Mesenchymal stem cell (in vitro differentiated cells and primary cell): ENCODE data around the gene TTYH3.

Experiments used
- DNase-seq: peaks from one replicate; pipeline ENCODE4 v3.0.0-alpha.2; 2013
- H2AFZ ChIP-seq: one replicate; pipeline ENCODE4 v1.6.1; 2013; ENCODE audit warnings: low read depth, mild to moderate bottlenecking, control low read depth, inconsistent platforms, low read length, moderate library complexity
- H2AK5ac ChIP-seq: 2 replicates; pipeline ENCODE4 v1.6.1; 2013; ENCODE audit warnings: low read length, moderate library complexity, mild to moderate bottlenecking, inconsistent platforms; ENCODE audit not compliant: severe bottlenecking
- H2BK120ac ChIP-seq: one replicate; pipeline ENCODE4 v1.6.1; 2013; ENCODE audit warnings: low read depth, mild to moderate bottlenecking, inconsistent platforms, low read length, moderate library complexity
- H2BK12ac ChIP-seq, 2 experiments: one replicate each; pipeline ENCODE4 v1.6.1; 2013; ENCODE audit warnings: inconsistent platforms in 2 of 2, low read length in 2 of 2, mild to moderate bottlenecking in 2 of 2, moderate library complexity in 2 of 2, control low read depth in 1 of 2
- H2BK15ac ChIP-seq: one replicate; pipeline ENCODE4 v1.6.1; 2013; ENCODE audit warnings: mild to moderate bottlenecking, low read depth, inconsistent platforms; ENCODE audit not compliant: poor library complexity, severe bottlenecking
- H2BK5ac ChIP-seq: 2 replicates; pipeline ENCODE4 v1.6.1; 2013; ENCODE audit warnings: low read depth, mild to moderate bottlenecking, low read length, control low read depth, inconsistent platforms; ENCODE audit not compliant: poor library complexity, severe bottlenecking
- H3K14ac ChIP-seq, 2 experiments: one replicate each; pipeline ENCODE4 v1.6.1; 2013; ENCODE audit warnings: inconsistent platforms in 2 of 2, low read length in 2 of 2, control low read depth in 1 of 2, mild to moderate bottlenecking in 1 of 2, moderate library complexity in 1 of 2
- H3K18ac ChIP-seq, 2 experiments: one replicate each; pipeline ENCODE4 v1.6.1; 2013; ENCODE audit warnings: inconsistent platforms in 2 of 2, low read length in 2 of 2, control low read depth in 1 of 2, low read depth in 1 of 2, mild to moderate bottlenecking in 1 of 2
- H3K23ac ChIP-seq, 2 experiments: one replicate each; pipeline ENCODE4 v1.6.1; 2013; ENCODE audit warnings: inconsistent platforms in 2 of 2, low read length in 2 of 2, mild to moderate bottlenecking in 2 of 2, moderate library complexity in 2 of 2, control low read depth in 1 of 2
- H3K27ac ChIP-seq: 2 replicates; pipeline ENCODE4 v1.5.1; 2013; ENCODE audit warnings: mild to moderate bottlenecking, moderate library complexity, low read length, control low read depth, inconsistent platforms; ENCODE audit not compliant: poor library complexity, severe bottlenecking
- H3K27me3 ChIP-seq, 2 experiments: 2 replicates each; pipeline versions ENCODE4 v1.6.1 to v1.7.0; 2013; ENCODE audit warnings: low read length in 2 of 2, mild to moderate bottlenecking in 2 of 2, moderate library complexity in 2 of 2, control low read depth in 1 of 2, inconsistent platforms in 1 of 2; ENCODE audit not compliant: control insufficient read depth in 1 of 2, insufficient read depth in 1 of 2
- H3K36me3 ChIP-seq, 2 experiments: 2 replicates each; pipeline versions ENCODE4 v1.6.1 to v1.7.0; 2013; ENCODE audit warnings: low read length in 2 of 2, control low read depth in 1 of 2, inconsistent platforms in 1 of 2, low read depth in 1 of 2, mild to moderate bottlenecking in 1 of 2; ENCODE audit not compliant: insufficient read depth in 2 of 2, control insufficient read depth in 1 of 2
- H3K4ac ChIP-seq, 2 experiments: one replicate each; pipeline ENCODE4 v1.6.1; 2013; ENCODE audit warnings: inconsistent platforms in 2 of 2, low read length in 2 of 2, mild to moderate bottlenecking in 2 of 2, moderate library complexity in 2 of 2, control low read depth in 1 of 2, low read depth in 1 of 2
- H3K4me1 ChIP-seq: 2 replicates; pipeline ENCODE4 v1.6.1; 2013; ENCODE audit warnings: low read depth, low read length, control low read depth; ENCODE audit not compliant: control insufficient read depth, insufficient read depth
- H3K4me2 ChIP-seq: 2 replicates; pipeline ENCODE4 v1.6.1; 2013; ENCODE audit warnings: low read length, mild to moderate bottlenecking, inconsistent platforms; ENCODE audit not compliant: poor library complexity, severe bottlenecking
- H3K4me3 ChIP-seq, 2 experiments: 2 replicates each; pipeline versions ENCODE4 v1.5.1 to v1.7.0; 2013; ENCODE audit warnings: low read length in 2 of 2, mild to moderate bottlenecking in 2 of 2, control low read depth in 1 of 2, low read depth in 1 of 2; ENCODE audit not compliant: insufficient read depth in 1 of 2
- H3K79me1 ChIP-seq: replicated peaks from 2 replicates; pipeline ENCODE4 v1.6.1; 2013; ENCODE audit warnings: mild to moderate bottlenecking, control low read depth, low read length, inconsistent platforms; ENCODE audit not compliant: poor library complexity, severe bottlenecking
- H3K9ac ChIP-seq: 2 replicates; pipeline ENCODE4 v1.7.0; 2013; ENCODE audit warnings: mild to moderate bottlenecking, low read length, moderate library complexity
- H3K9me3 ChIP-seq: 2 replicates; pipeline ENCODE4 v1.7.0; 2013; ENCODE audit warnings: mild to moderate bottlenecking, low read length; ENCODE audit not compliant: control insufficient read depth
- H4K8ac ChIP-seq: one replicate; pipeline ENCODE4 v1.6.1; 2013; ENCODE audit warnings: inconsistent platforms, mild to moderate bottlenecking, low read length, moderate library complexity
- H4K91ac ChIP-seq: one replicate; pipeline ENCODE4 v1.6.1; 2013; ENCODE audit warnings: mild to moderate bottlenecking, low read length, inconsistent platforms
- WGBS: methylation state at CpG from one replicate; pipeline ENCODE4 v1.1.7; 2013; ENCODE audit warnings: mixed read lengths; 5-methylcytosine and 5-hydroxymethylcytosine counted together

Gene TTYH3

DNA sequence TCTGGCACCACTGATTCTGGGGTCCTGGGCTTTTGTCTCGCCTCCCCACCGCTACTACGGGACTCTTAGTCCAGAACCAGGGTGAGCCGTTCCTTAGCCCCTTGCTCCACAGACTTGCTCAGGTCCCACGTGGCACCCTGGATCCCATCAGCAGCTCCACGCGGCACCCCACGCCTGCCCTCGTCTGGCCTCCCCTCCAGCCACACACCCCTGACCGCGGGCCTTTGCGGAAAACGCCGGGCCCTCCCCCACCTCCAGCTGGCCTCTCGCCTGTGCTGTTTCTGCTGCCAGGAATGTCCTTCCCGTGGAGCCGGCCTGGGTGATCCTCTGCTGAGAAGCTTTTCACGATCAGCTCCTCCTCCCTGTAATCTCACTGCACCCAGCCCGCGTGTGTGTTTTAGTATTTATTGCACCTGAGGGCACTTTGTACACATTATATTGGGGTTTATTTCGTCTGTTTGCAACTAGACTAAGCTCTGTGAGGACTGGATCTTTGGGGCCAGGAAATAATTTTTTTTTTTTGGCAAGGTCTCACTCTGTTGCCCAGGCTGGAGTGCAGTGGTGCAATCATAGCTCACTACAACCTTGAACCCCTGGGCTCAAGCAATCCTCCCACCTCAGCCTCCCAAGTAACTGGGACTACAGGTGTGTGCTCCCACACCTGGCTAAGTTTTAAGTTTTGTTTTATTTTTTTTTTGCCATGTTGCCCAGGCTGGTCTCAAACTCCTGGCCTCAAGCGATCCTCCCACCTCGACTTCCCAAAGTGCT lies 10.5 kb upstream of the TTYH3 start:
- H3K9me3 ChIP-seq = no peaks in the 10 kb centered on the region

DNA sequence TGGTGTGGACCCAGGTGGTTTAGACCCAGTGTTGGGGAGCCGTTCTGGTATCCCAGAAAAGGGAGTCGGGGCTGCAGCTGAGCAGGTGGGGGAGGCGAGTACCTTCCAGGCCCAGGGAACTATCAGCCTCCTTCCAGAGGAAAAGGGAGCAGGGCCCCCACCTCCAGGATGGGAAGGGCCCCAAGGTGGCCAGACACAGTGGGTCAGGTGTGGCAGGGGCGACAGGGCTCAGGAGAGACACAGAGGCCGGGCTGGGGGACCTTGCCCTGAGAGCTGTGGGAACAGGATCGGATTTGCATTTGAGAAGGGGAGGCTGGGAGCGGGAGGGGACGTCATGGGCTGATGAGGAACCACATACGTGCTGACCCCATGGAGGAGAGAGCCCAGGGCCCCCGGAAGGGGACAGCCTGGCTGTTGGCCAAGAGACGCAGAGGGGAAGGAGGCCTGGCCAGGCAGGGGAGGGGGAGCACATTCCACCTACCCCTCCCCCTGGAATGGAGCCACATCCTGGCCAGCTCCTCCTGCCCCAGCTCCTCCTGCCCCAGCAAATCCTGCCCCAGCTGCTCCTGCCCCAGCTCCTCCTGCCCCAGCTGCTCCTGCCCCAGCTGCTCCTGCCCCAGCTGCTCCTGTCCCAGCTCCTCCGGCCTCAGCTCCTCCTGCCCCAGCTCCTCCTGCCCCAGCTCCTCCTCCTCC lies 9.7 kb upstream of the TTYH3 start:
- no peak overlapping the region for H3K4me3 ChIP-seq
- peak overlapping the region in 1 of 2 experiments; percentile 23 for H3K14ac ChIP-seq
- 44% methylated on average over 12 of the region's 12 CpGs for WGBS
- no peaks in the 10 kb centered on the region for H3K36me3 ChIP-seq
- peak overlapping the region; percentile 46 to 75 for H3K4ac ChIP-seq
- peak overlapping the region; percentile 63 to 73 for H3K18ac ChIP-seq
- H3K23ac ChIP-seq = no peak overlapping the region
- H4K8ac ChIP-seq = peak overlapping the region; percentile 92
- no peak overlapping the region for H3K4me2 ChIP-seq
- peak overlapping the region; percentile 78 for H2BK120ac ChIP-seq
- H2AFZ ChIP-seq = no peak overlapping the region
- peak overlapping the region; percentile 64 for H3K27ac ChIP-seq
- peak overlapping the region; percentile 34 for H4K91ac ChIP-seq
- H3K79me1 ChIP-seq = peaks cover 4% of the 10 kb centered on the region
- DNase-seq = peak; percentile 63
- H2BK12ac ChIP-seq = peak overlapping the region; percentile 64 to 85
- peak overlapping the region; percentile 55 for H2BK15ac ChIP-seq
- no peaks in the 10 kb centered on the region for H3K9me3 ChIP-seq
- peak overlapping the region; percentile 29 for H2AK5ac ChIP-seq
- H3K4me1 ChIP-seq = peaks cover 54% of the 10 kb centered on the region
- no peak overlapping the region for H3K9ac ChIP-seq
- peak overlapping the region; percentile 39 for H2BK5ac ChIP-seq
- peaks cover 0 to 2% of the 10 kb centered on the region in 2 experiments for H3K27me3 ChIP-seq

More for the DNA sequence above, 10.5 kb upstream of the TTYH3 start:
- H3K27me3 ChIP-seq = peaks cover 0 to 5% of the 10 kb centered on the region in 2 experiments
- peak overlapping the region; percentile 61 to 91 for H3K18ac ChIP-seq
- no peak overlapping the region for H3K4me2 ChIP-seq
- peak; percentile 76 for DNase-seq
- peak overlapping the region; percentile 84 for H4K91ac ChIP-seq
- peak overlapping the region; percentile 69 for H2BK120ac ChIP-seq
- H3K4me3 ChIP-seq = no peak overlapping the region
- H2BK5ac ChIP-seq = no peak overlapping the region
- WGBS = 37% methylated on average over 18 of the region's 23 CpGs
- H3K79me1 ChIP-seq = peaks cover 4% of the 10 kb centered on the region
- H2AFZ ChIP-seq = peak overlapping the region; percentile 47
- H3K23ac ChIP-seq = no peak overlapping the region
- H2AK5ac ChIP-seq = peak overlapping the region; percentile 77
- peak overlapping the region in 1 of 2 experiments; percentile 37 for H3K4ac ChIP-seq
- peak overlapping the region; percentile 57 to 91 for H2BK12ac ChIP-seq
- H4K8ac ChIP-seq = peak overlapping the region; percentile 66
- H3K36me3 ChIP-seq = peaks cover 0 to 3% of the 10 kb centered on the region in 2 experiments
- H3K14ac ChIP-seq = no peak overlapping the region
- H3K4me1 ChIP-seq = peaks cover 54% of the 10 kb centered on the region
- H3K27ac ChIP-seq = peak overlapping the region; percentile 64
- peak overlapping the region; percentile 54 for H3K9ac ChIP-seq
- H2BK15ac ChIP-seq = peak overlapping the region; percentile 55

DNA sequence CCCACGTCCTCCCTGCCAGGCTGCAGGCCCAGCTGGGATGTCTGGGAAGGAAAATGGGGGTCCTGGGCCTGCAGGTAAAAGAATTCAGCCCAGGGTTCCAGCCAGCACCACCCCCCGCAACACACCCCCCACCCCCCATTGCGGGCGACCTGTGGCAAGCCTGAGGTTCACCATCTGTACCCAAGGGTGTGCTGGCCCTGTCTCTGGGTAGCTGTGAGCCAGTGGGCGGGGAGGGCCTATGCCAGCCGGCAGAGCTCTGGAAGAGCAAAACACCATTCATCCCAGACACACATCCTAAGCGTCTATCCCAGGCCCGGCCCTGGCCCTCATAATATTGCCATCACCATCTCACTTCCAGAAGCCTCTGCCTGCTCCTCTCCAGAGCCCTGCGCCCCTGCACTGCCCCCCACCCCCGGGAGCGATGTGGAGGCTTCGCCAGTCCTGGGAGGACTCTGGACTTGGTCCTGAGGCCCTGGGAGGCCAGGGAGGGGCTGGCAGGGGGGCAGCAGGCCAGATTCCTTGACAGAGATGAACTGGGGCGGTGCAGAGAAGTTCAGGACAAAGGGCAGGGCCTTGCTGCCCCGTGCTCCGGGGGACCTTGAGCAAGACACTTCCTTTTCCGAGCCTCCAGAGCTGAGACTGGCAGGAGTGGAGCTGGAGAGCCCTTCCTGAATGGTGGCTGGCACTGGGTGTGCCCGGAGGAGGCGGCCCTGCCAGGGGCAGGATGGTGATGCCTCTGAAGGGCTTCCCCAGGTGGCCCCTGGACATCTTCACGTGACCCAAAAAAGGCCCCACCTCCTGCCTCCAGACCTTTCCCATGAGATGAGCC lies 8.7 kb upstream of the TTYH3 start:
- Histone ChIP-seq H3K9ac (no peak overlapping the region), H3K4me3 (no peak overlapping the region), H4K8ac (peak overlapping the region; percentile 83), H3K27me3 (no peaks in the 10 kb centered on the region), H2AFZ (no peak overlapping the region), H3K79me1 (peaks cover 4% of the 10 kb centered on the region), H3K36me3 (no peaks in the 10 kb centered on the region), H2AK5ac (peak overlapping the region; percentile 85), H3K18ac (peak overlapping the region; percentile 73 to 85), H3K27ac (peak overlapping the region; percentile 56), H3K9me3 (no peaks in the 10 kb centered on the region), H3K4me2 (no peak overlapping the region), H3K4me1 (peaks cover 54% of the 10 kb centered on the region), H2BK15ac (peak overlapping the region; percentile 92), H2BK12ac (peak overlapping the region; percentile 72 to 95), H2BK5ac (peak overlapping the region; percentile 83), H3K23ac (no peak overlapping the region), H3K14ac (peak overlapping the region in 1 of 2 experiments; percentile 28), H3K4ac (peak overlapping the region; percentile 64 to 85), H4K91ac (peak overlapping the region; percentile 86), H2BK120ac (peak overlapping the region; percentile 78)
- DNase-seq = no peak
- WGBS = 79% methylated on average over 17 of the region's 19 CpGs
